Activated CD8-positive, alpha-beta T cell treated with anti-CD3 and anti-CD28 coated beads, Interleukin-2, amount 10 ng/mL, durations not matched to agents 7 days and 5 days (primary cell): ENCODE data around the gene TMEM132A. TPM values are rescaled to one million over a fixed set of nuclear protein-coding genes. Genes with fewer than 3 reads are reported as not detected.

Experiments used
- ATAC-seq: fragments of 150-1000 bp; cut with Tn5 transposase; one replicate; pipeline ENCODE4 v1.10.0; 2021; ENCODE audit warnings: moderate library complexity
- CTCF ChIA-PET: fragments of 350-600 bp; sonication (Branson Sonifier 250); formaldehyde crosslinking; loops from one replicate; lab custom pipeline; 2021; ENCODE audit warnings: antibody characterized with exemption; lab: Charles Lee
- POLR2A ChIA-PET: fragments of 350-600 bp; sonication (Branson Sonifier 250); formaldehyde crosslinking; loops from one replicate; lab custom pipeline; 2021; ENCODE audit warnings: antibody characterized with exemption; lab: Charles Lee
- DNase-seq: peaks from one replicate; pipeline ENCODE4 v3.0.0-alpha.2; 2020
- H3K27ac Mint-ChIP-seq: one replicate; pipeline ENCODE4 v1.8.0; 2021; ENCODE audit warnings: mild to moderate bottlenecking, mixed read lengths
- H3K27me3 Mint-ChIP-seq: one replicate; pipeline ENCODE4 v1.8.0; 2021; ENCODE audit warnings: low read depth, mixed read lengths
- H3K36me3 Mint-ChIP-seq: one replicate; pipeline ENCODE4 v1.8.0; 2021; ENCODE audit warnings: low read depth, mixed read lengths
- H3K4me1 Mint-ChIP-seq: one replicate; pipeline ENCODE4 v1.8.0; 2021; ENCODE audit warnings: low read depth, mixed read lengths
- H3K4me3 Mint-ChIP-seq: one replicate; pipeline ENCODE4 v1.8.0; 2021; ENCODE audit warnings: mild to moderate bottlenecking, mixed read lengths
- H3K9me3 Mint-ChIP-seq: one replicate; pipeline ENCODE4 v1.8.0; 2022; ENCODE audit warnings: mixed read lengths; ENCODE audit not compliant: insufficient read depth
- total RNA-seq, 2 experiments: library from RNA; stranded (reverse); gene quantifications; one replicate each; pipeline ENCODE4 v1.2.3, GENCODE V29; 2021

TMEM132A gene
- total RNA-seq, 2 experiments from 2014 or later = 0.37 to 0.47 TPM

GRCh38 chr11:60923800-60924109 lies 505 bp upstream of the TMEM132A start:
- H3K27ac Mint-ChIP-seq = no peak overlapping the region
- ChIA-PET POLR2A (interaction anchor here (1.1 to 1.6 kb wide), 2 partner anchors 9 to 10 kb away, joined by 4 to 6 read pairs; partner anchors contain the start of gene TMEM109), CTCF (interaction anchor here (1.4 kb wide), 2 partner anchors 8 to 16 kb away, joined by 3 to 11 read pairs; no protein-coding TSS in a partner anchor)
- H3K4me3 Mint-ChIP-seq = peak overlapping the region; percentile 53
- H3K9me3 Mint-ChIP-seq = no peaks in the 10 kb centered on the region
- ATAC-seq (no peak), DNase-seq (no peak)
- H3K36me3 Mint-ChIP-seq = peaks cover 35% of the 10 kb centered on the region
- H3K4me1 Mint-ChIP-seq = peaks cover 13% of the 10 kb centered on the region
- H3K27me3 Mint-ChIP-seq = peaks cover 25% of the 10 kb centered on the region

- no peak for DNase-seq
- POLR2A ChIA-PET = no interaction called here
Measured at GRCh38 chr11:60924906-60925853, 920 bp downstream of the TMEM132A start.

GRCh38 chr11:60925868-60926267 lies 1.6 kb downstream of the TMEM132A start:
- no peak overlapping the region for H3K27ac Mint-ChIP-seq
- DNase-seq = no peak
- ATAC-seq = no peak
- H3K9me3 Mint-ChIP-seq = no peaks in the 10 kb centered on the region
- peaks cover 32% of the 10 kb centered on the region for H3K27me3 Mint-ChIP-seq
- ChIA-PET CTCF (interaction anchor here (1.4 kb wide), 1 partner anchor 11 kb away, joined by 8 read pairs; no protein-coding TSS in a partner anchor), POLR2A (no interaction called here)
- H3K4me3 Mint-ChIP-seq = no peak overlapping the region
- H3K36me3 Mint-ChIP-seq = peaks cover 26% of the 10 kb centered on the region
- H3K4me1 Mint-ChIP-seq = peaks cover 13% of the 10 kb centered on the region

More at GRCh38 chr11:60924906-60925853, 920 bp downstream of the TMEM132A start:
- ATAC-seq = peak; percentile 29
- CTCF ChIA-PET = no interaction called here
- Mint-ChIP-seq H3K27ac (no peak overlapping the region), H3K4me1 (peaks cover 13% of the 10 kb centered on the region), H3K27me3 (peaks cover 29% of the 10 kb centered on the region), H3K36me3 (peaks cover 32% of the 10 kb centered on the region), H3K9me3 (no peaks in the 10 kb centered on the region), H3K4me3 (peak overlapping the region; percentile 34)

GRCh38 chr11:60926500-60926899 lies 2.2 kb downstream of the TMEM132A start:
- POLR2A ChIA-PET = no interaction called here
- DNase-seq = no peak

GRCh38 chr11:60927061-60927592 lies 2.9 kb downstream of the TMEM132A start:
- DNase-seq (no peak), ATAC-seq (no peak)
- H3K4me3 Mint-ChIP-seq = no peak overlapping the region
- H3K4me1 Mint-ChIP-seq = peaks cover 13% of the 10 kb centered on the region
- ChIA-PET POLR2A (no interaction called here), CTCF (interaction anchor here (1.4 kb wide), 1 partner anchor 12 kb away, joined by 8 read pairs; no protein-coding TSS in a partner anchor)
- H3K9me3 Mint-ChIP-seq = no peaks in the 10 kb centered on the region
- H3K27me3 Mint-ChIP-seq = peaks cover 33% of the 10 kb centered on the region
- peaks cover 14% of the 10 kb centered on the region for H3K36me3 Mint-ChIP-seq
- H3K27ac Mint-ChIP-seq = no peak overlapping the region

More at GRCh38 chr11:60926500-60926899, 2.2 kb downstream of the TMEM132A start:
- Mint-ChIP-seq H3K27me3 (peaks cover 33% of the 10 kb centered on the region), H3K4me3 (no peak overlapping the region), H3K36me3 (peaks cover 19% of the 10 kb centered on the region), H3K27ac (no peak overlapping the region), H3K4me1 (peaks cover 13% of the 10 kb centered on the region), H3K9me3 (no peaks in the 10 kb centered on the region)
- CTCF ChIA-PET = interaction anchor here (1.4 kb wide), 1 partner anchor 11 kb away, joined by 8 read pairs; no protein-coding TSS in a partner anchor
- ATAC-seq = no peak

- CTCF ChIA-PET = interaction anchor here (1.4 kb wide), 1 partner anchor 12 kb away, joined by 8 read pairs; no protein-coding TSS in a partner anchor
- no peak overlapping the region for H3K27ac Mint-ChIP-seq
Measured at GRCh38 chr11:60927600-60927999, 3.3 kb downstream of the TMEM132A start.

GRCh38 chr11:60928563-60929001 lies 4.3 kb downstream of the TMEM132A start:
- DNase-seq (no peak), ATAC-seq (no peak)
- H3K27ac Mint-ChIP-seq = no peak overlapping the region
- H3K36me3 Mint-ChIP-seq = peaks cover under 1% of the 10 kb centered on the region
- ChIA-PET CTCF (interaction anchor here (1.1 kb wide), 1 partner anchor 13 kb away, joined by 3 read pairs; no protein-coding TSS in a partner anchor), POLR2A (no interaction called here)
- H3K27me3 Mint-ChIP-seq = peaks cover 31% of the 10 kb centered on the region
- H3K9me3 Mint-ChIP-seq = no peaks in the 10 kb centered on the region
- peaks cover 13% of the 10 kb centered on the region for H3K4me1 Mint-ChIP-seq
- no peak overlapping the region for H3K4me3 Mint-ChIP-seq

More at GRCh38 chr11:60927600-60927999, 3.3 kb downstream of the TMEM132A start:
- no peak overlapping the region for H3K4me3 Mint-ChIP-seq
- H3K36me3 Mint-ChIP-seq = peaks cover 9% of the 10 kb centered on the region
- H3K4me1 Mint-ChIP-seq = peaks cover 13% of the 10 kb centered on the region
- no peak for DNase-seq
- POLR2A ChIA-PET = no interaction called here
- H3K9me3 Mint-ChIP-seq = no peaks in the 10 kb centered on the region
- no peak for ATAC-seq
- peaks cover 33% of the 10 kb centered on the region for H3K27me3 Mint-ChIP-seq

- Mint-ChIP-seq H3K27me3 (peaks cover 31% of the 10 kb centered on the region), H3K9me3 (no peaks in the 10 kb centered on the region), H3K36me3 (no peaks in the 10 kb centered on the region), H3K27ac (no peak overlapping the region), H3K4me3 (no peak overlapping the region), H3K4me1 (peaks cover 9% of the 10 kb centered on the region)
- ATAC-seq (no peak), DNase-seq (no peak)
- CTCF ChIA-PET = interaction anchor here (1.2 kb wide), 1 partner anchor 15 kb away, joined by 4 read pairs; no protein-coding TSS in a partner anchor
- POLR2A ChIA-PET = interaction anchor here (0.8 kb wide), 1 partner anchor 16 kb away, joined by 3 read pairs; the partner anchor contains the start of gene TMEM109
Measured at GRCh38 chr11:60929764-60930163, 5.5 kb downstream of the TMEM132A start.

GRCh38 chr11:60930394-60930793 lies 6.1 kb downstream of the TMEM132A start:
- DNase-seq (no peak), ATAC-seq (no peak)
- H3K27me3 Mint-ChIP-seq = peaks cover 25% of the 10 kb centered on the region
- no peak overlapping the region for H3K4me3 Mint-ChIP-seq
- H3K27ac Mint-ChIP-seq = no peak overlapping the region
- CTCF ChIA-PET = interaction anchor here (1.2 kb wide), 1 partner anchor 15 kb away, joined by 4 read pairs; no protein-coding TSS in a partner anchor
- H3K9me3 Mint-ChIP-seq = no peaks in the 10 kb centered on the region
- POLR2A ChIA-PET = interaction anchor here (0.8 kb wide), 1 partner anchor 17 kb away, joined by 3 read pairs; the partner anchor contains the start of gene TMEM109
- H3K4me1 Mint-ChIP-seq = peaks cover 5% of the 10 kb centered on the region
- no peaks in the 10 kb centered on the region for H3K36me3 Mint-ChIP-seq

GRCh38 chr11:60931917-60932316 lies 7.7 kb downstream of the TMEM132A start:
- CTCF ChIA-PET = no interaction called here
- POLR2A ChIA-PET = interaction anchor here (0.6 kb wide), 1 partner anchor 48 kb away, joined by 3 read pairs; no protein-coding TSS in a partner anchor

GRCh38 chr11:60932605-60933356 lies 8.5 kb downstream of the TMEM132A start:
- Mint-ChIP-seq H3K36me3 (no peaks in the 10 kb centered on the region), H3K27me3 (peaks cover 8% of the 10 kb centered on the region), H3K4me1 (no peaks in the 10 kb centered on the region), H3K27ac (no peak overlapping the region), H3K4me3 (no peak overlapping the region), H3K9me3 (no peaks in the 10 kb centered on the region)
- ATAC-seq (no peak), DNase-seq (no peak)
- ChIA-PET POLR2A (interaction anchor here (0.6 kb wide), 1 partner anchor 19 kb away, joined by 4 read pairs; no protein-coding TSS in a partner anchor), CTCF (interaction anchor here (0.6 kb wide), 1 partner anchor 12 kb away, joined by 3 read pairs; no protein-coding TSS in a partner anchor)

More at GRCh38 chr11:60931917-60932316, 7.7 kb downstream of the TMEM132A start:
- Mint-ChIP-seq H3K4me1 (no peaks in the 10 kb centered on the region), H3K36me3 (no peaks in the 10 kb centered on the region), H3K27ac (no peak overlapping the region), H3K4me3 (no peak overlapping the region), H3K9me3 (no peaks in the 10 kb centered on the region), H3K27me3 (peaks cover 10% of the 10 kb centered on the region)
- DNase-seq (no peak), ATAC-seq (no peak)
